Measurements from ENCODE around the gene CLN6.
"Not testable (repeated sequence)": the region's sequence is repeated elsewhere in the genome, so short reads cannot be mapped to it uniquely, and the experiment has no call there.

The CLN6 gene

DNA sequence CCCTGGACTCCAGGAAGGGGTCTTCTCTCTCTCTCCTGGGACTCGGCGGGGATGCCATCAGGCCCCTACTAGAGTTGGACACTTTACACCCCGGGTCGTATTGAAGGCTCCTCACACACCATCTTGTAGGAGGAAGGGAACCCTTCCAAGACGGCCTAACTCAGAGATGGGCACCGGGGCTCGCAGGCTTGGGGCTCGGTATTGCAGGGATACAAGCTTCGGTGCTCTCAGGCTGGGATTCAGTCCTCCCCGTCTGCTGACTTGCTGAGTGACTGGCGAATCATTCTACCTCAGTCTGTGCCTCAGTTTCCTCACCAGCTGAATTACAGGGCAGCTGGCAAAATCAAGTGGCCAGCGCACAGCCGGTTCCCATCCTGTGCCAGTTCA lies 24.0 kb downstream of the CLN6 start:
- DNase-seq, result no peak

DNA sequence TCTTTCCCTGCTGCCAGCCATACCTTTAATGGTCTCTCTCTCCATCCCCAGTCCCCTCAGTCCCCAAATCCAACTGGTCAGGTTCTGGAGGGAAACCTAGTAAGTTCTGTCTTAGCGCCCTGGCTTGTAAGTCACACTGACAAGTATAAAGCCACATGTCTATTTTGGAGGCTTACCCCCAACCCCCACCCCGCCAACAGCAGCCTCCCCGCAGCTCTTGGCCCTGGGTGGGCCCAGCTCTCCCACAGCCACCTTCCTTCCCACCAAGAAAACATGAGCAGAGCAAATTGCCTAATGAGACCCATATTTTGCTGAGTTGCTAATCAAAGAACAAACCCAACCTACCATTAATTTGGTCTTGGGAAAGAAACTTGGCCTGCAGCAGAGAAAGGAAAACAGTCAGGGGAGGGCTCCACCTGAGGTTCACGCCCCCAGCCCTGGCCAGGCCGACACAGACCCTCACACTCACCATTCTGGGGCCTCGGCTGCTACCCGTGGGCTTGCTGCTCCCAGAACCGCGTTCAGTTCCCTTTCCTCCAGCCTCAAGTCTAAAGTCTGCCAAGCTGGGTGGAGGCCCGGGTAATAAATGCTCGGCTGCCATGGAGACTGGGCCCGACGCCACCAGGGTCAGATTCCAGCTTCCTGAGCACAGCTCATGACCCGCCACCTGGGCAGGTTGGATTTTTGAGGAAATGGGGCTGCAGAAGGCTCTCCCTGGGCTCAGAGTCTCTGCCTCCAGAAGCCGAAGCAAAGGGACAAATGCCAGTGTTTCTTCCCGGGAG lies 24.6 kb downstream of the CLN6 start, which contains the start of gene CALML4:
TSS of gene CALML4 (minus strand) at position 557 of the 782 bp plus-strand sequence. CDS start at position 472, 85 bp downstream.
- peak; percentile 34 for DNase-seq

DNA sequence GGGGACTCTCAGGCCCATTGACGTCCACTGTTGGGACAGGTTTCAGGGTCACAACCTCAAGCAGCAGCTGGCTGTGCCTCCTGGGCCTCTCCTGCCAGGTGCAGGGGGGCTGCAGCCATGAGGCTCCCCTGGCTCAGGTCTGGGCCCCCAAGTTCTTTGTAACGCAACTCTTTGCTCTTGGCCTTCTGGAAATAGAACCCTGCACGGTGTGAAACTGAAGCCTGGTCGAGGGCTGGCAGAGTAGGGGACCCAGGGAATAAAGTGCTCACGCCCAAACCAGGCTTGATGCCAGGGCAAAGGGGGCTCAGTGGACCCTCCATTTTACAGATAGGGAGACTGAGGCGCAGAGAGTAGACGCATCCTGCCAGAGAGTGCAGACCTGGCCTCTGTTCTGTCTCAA lies 25.2 kb downstream of the CLN6 start:
- DNase-seq, result no peak

DNA sequence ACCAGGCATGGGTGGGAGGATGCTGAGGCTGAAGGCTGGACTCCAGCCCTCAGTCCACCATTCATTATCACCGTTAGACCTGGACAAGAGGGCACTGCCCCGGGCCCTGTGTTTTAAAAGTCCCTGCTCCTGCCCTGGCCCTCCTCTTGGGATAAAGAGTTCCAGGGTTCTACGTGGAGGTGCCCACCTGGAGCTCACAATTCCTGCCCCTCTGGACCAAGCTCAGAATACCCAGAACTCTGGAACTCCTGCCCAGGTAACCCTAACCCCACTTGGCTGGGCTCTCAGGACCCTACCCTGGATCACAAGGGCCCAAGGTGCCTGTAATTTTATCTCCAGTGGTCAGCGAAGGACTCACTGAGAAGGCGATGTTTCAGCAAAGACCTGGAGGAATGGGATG lies 25.6 kb downstream of the CLN6 start:
- DNase-seq, result no peak

DNA sequence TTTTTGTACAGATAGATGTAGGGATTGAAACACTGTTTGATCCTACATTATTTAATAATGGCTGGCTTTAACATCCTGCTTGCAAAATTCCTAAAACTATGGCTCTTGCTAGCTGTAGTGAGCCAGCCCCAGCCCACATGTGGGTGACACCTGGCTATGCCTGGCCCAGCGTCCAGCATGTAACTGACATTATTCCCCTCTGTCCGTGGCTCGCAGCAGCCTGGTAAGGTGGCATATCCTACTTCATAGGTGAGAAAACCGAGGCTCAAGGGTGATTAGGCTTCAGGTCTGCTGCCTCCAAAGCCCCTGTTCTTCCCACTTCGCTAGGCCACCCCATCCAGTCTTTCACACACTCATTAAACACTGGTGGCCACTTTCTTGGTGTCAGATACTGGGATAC lies 26.0 kb downstream of the CLN6 start:
- no peak for DNase-seq

DNA sequence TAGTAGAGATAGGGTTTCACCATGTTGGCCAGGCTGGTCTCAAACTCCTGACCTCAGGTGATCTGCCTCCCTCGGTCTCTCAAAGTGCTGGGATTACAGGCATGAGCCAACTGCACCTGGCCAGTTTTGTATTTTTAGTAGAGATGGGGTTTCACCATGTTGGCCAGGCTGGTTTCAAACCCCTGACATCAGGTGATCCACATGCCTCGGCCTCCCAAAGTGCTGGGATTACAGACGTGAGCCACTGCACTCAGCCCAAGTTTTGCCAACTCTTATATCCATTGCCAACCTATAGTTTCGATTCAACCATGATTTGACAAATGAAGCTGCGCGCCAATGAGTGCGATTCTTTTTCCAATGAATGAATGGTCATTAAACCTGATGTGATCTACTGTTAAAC lies 26.5 kb downstream of the CLN6 start:
- DNase-seq, result not testable (repeated sequence)

DNA sequence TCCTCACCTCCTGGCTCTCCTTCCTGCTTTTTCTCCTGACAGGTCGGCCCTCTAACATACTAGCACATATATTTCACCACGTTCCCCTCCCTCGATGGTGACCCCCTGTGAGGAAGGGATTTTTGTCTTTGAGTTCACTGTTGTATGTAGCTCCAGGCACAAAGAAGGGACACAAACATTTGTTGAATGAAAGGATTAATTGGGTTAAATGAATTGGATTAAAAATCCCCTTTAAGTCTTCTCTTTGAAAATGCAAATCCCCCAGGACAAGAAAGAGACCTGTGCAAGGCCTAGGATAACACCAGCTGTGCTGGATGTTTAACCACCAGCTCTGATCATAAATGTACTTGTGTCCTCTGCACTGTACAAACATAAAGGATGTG lies 27.7 kb downstream of the CLN6 start:
- no peak for DNase-seq

DNA sequence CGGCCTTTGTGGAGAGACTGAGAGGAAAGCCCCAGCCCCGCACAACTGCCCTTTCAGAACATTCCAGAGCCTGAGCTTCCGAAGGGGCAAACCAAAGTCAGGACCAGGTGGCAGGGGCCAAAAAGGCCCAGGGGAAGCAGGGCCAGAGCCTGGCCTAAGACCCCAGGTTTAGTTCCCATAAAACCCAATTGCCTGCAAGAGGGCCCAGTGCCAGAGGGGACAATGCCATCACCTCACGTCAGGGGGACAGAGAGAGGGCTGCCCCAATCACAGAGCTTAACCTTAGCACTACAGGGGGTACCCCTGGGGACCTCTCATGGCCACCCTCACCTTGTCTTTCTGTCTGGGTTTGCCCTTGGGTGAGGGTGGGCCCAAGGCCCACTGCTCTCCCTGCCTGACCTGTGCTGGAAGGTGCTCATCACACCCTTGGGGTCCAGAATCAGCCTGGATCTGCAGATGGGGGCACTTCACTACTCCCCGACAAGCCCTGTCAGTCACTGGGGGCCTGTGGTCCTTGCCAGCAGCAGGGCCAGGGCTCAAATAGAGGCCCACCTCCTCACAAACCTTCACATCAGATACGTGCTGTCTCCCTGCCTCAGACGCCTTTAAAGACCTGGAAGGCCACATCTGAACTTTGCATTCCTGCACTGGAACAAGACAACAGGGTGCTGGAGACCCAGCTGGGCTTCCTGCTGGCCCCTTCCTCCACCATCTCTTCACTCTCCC lies 28.2 kb downstream of the CLN6 start:
- no peak for DNase-seq

DNA sequence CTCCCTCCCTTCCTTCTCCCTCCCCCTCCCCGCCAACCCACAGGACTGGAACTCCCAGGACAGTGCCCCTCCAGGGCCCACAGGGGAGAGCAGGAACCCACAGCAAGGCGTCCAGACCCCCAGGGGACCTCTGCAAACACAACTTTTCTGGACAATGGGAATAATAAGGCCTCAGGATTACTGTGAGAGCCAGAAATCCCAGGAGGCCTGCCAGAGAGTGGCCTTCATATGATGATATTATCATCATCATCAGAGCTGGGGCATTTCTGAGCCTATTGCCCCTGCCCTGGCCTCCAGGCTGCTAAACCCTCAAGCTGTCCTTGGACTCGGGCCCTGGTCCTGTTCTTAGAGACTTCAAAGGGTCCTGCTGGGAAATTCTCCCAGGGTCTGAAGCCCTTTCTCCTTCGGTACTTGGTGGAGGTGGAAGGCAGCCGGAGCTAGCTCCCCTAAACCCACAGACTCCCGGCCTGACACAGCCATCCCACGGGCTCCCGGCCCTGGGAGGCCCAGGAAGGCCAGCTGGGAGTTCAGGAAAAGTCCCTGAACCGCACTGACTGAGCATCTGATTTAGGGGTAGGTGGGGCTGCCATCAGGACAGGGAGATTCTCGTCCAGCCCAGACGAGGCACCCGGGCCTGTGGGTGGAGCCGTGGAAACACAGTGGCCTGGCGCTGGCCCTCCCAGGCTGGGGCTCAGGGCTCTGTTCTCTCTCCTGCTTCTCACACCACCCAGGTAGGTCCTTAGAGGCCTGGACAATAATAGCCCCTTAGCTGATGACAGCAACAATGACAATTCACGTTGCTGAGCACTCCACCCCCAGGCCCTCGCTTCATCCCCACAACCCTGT lies 29.3 kb downstream of the CLN6 start:
- no peak for DNase-seq

DNA sequence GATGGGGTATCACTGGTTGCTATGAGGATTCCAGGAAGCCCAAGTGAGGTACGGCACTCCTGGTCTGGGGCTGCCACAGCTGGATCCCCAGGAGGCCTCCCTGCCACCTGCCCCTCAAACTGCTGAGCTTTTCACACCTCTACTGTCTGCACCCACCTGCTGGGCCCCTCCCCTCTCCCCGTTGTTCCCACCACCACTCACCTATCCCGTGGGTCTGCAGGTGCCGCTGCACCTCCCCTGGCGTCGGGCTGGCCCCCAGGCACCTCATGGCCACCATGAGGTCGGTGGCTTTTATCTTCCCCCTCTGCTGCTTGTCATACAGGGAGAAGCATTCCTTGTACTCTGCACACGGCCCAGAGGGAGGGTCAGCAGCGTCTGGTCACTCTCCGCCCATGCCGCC lies 30.2 kb downstream of the CLN6 start:
- DNase-seq, result no peak

DNA sequence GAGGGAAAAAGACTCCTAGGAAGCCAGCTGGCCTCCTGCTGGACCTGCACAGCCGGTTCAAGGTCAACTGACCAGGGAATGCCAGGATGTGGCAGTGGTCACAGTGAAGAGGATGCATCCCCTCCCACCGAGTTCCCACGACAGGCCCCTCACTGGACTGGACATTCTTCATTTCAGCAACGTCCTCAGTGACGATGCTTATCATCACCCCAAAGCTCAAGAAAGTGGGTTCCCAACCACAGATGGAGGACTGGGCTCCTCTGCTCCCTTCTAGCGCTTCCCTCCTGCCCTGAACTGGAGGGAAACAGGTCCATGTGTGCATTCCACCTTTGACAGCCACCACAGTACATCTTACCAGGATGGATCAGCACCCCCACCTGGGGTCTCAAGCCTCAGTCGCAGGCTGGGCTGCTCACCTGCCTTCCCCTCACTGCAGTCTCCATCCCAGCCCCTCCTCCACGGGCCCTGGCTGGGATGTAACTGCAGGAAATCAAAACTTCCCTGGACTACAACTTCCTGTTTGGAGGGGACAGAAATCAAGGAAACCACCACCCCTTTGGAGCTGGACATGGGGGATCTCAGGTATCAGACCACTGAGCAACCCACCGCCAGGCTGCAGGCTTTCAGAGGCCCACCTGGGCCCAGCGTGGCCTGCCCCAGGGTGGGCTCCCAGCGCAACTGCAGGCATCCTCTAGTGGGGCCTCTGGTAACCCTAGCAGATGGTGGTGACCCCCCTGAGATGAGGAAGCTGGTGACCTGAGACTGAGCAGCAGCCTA lies 31.7 kb downstream of the CLN6 start:
- no peak for DNase-seq

DNA sequence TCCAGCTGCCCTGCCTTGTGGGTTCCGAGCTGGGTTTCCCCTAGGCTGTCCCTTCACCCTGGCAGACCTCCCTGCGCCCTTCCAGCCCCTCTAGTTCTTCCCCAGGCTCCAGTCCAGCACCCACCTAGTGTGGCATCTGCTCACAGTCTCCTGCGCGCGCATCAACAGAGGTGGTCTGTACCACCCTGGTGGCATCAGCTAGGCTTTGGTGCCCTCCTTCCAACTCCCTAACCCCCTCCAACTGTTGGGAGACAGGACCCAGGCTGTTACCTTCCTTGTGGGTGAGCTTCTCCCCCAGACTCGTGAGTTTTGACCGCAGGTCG lies 32.4 kb downstream of the CLN6 start:
- no peak for DNase-seq

DNA sequence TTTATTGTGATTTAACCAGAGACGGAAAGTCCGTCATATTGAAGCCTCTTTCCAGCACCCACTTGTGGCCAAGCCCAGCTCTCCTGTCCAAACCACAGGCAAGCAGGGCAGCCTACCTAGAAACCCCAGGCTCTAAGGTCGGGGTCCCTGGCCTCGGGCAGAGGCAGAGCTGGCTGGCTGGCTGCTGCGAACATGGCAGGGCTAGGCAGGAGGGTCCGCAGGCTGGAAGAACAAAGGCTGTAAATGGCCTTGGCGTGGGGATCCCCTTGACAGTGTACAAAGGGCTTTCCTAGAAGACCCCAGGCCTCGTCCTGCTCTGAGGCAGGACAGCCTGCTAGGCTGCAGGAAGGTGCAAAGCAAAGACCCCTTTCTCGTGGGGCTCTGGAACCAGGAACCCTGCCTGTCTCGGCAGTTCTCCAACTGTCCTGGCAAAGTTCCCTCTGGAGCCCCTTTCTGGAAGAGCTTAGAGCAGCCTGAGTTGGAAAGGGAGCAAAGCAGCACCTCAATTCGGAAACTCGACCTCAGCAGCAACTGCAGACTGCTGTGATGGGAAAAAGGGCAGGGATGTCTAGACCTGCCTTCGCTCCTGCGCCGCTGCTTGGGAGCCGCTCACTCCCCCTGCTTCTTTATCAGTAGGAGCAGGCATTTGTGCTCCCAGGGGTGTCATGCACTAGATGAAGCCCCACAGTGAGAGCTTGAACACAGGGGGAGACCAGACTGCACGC lies 32.9 kb downstream of the CLN6 start:
- DNase-seq, result no peak

DNA sequence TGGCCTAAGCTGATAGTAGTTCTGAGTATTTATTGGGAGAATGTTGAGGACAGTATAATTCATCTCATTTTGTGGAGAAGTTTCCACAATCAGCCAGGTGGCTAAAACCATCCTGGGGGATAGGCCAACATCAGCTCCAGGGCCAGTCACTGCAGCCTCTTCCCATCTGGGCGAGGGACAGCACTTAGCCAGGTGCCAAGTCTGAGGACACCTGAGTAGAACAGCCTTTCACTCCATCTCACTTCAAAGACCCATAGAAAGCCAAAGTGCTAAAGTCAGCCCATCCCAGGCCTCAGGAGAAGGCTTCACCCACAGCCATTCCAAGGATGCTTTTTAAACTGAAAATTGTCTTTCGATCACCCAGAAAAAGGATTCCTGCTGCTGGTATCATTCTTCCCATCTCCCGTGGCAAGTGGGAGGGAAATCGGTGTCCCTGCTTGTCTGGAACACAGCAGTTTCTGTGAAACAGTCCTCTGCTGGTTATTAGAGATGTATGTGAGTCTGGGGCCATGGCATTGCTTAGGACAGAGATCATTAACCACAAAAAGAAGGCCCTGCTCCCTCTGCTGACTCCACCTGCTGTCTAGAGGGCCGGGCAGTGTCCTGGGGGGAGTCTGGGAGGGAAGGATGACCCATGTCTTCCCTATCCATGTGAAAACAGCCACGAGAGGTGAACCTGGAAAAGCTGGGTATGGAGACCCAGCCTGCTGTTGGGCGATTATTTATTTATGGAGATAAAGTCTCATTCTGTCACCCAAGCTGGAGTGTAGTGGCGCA lies 34.0 kb downstream of the CLN6 start:
- DNase-seq, result no peak

DNA sequence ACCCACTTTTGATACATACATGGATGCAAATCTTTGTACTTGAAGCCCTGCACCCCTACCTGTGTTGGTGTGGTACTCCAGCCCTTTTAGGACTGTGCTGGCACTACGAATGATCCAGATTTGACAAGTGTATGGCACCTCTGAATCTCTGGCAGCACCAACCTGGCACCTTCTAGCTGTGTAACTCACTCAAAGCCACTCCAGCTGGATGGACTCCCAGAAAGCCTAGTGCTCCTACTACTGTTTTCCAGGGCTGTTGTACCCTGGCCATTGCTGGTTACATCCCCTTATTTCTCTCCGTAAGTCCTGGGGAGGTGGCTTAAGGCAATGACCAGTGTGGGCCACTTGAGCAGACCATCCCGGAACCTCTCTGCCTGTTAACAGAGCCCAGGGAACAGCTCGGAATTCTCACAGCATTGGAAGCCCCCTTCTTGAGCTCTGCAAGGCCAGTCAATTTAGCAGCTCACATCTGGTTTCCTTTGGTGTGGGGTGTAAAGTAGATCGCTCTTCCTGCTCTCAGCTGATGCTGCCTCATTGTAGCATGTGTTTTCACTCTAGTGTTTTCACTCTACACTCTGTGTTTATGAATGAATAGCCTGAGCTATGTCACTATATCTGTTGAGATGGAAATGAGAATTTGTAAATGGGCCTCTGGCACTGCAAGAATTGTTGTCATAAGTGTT lies 36.6 kb downstream of the CLN6 start:
- DNase-seq, result no peak

DNA sequence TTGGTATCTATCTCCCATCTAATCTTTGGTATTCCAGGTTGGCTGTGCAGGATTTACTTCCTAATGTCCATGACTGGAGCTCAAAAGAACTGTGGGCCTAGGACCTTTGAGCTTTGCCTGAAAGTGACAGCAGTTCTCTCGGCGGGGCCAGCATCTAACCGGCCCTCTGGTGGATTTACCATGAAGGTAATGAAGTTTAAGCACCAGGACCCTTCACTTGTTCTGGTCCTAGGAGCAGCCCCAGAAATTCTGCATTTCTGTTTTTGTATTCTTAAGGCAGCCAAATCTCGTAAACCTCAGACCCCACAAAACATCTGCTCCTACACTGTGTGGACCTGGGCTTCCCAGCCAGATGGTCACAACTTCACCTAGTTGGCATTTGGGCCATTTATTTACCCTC lies 37.4 kb downstream of the CLN6 start:
- DNase-seq, result no peak

DNA sequence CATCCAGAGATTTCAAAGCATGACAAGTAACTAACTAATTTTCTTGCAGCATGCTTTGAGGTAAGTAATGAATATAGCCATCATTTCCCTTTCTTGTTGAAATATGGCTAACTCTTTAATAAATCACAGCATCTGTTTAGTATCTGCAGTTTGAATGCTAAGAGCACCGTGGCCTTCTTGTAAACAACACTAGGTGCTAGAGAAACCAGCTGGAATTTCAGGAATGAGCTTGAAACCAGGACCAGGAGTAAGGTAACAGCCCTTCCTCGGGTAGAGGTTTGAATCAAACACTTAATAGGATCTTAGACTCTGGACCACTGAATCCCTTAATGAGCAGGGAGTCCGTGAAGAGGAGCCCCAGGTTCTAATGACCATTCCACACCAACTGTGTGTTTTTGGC lies 38.0 kb downstream of the CLN6 start:
- DNase-seq, result no peak

DNA sequence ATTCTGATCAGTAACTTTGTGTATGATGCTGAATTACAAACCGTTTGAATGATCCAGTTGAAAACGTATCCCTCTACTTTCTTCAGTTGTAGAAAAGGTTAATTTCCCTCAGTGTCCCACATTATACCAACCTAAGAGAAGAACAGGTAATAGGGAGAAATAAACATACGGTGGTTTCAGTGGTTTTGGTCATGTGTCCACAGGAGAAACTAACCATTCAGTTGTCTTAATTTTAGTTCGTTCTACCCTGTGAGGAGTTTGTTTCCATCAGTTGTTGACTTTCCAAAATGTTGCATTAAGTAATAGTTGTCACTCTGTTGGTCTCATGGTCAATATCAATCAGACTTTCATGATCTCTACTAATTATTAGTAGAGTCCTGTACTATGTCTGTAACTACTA lies 39.5 kb downstream of the CLN6 start:
- DNase-seq, result no peak

DNA sequence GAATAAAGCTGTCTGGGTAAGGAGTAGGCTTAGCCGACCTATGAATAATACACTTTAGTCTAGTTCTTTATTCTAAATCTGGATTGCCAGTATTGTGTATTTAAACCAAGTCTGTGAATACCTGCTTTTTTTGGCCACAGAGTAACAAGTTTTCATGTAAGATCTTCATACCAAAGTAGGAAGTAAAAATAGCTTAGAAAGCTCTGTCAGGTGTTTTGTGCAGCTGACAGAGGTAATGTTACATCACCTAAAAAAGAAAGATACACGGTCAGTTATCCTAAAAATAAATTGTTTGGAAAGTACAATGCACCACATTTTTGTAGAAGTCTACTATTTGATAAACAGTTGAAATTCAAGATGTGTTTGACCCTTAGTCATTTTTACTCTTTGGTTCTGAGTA lies 40.9 kb downstream of the CLN6 start:
- DNase-seq, result no peak

DNA sequence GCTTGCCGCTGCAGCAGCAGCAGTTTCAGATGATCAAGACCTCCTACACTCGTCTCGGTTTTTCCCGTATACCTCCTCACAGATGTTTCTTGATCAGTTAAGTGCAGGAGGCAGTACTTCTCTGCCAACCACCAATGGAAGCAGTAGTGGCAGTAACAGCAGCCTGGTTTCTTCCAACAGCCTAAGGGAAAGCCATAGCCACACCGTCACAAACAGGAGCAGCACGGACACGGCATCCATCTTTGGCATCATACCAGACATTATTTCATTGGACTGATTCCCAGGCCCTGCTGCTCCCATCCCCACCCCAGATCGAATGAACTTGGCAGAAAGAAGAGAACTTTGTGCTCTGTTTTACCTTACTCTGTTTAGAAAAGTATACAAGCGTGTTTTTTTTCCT lies 42.0 kb downstream of the CLN6 start:
- peak; percentile 80 for DNase-seq
